Stimulated activated CD4-positive, alpha-beta T cell treated with anti-CD3 and anti-CD28 coated beads, Interleukin-2, amount 100 ng/mL, for 4 hours (primary cell): ENCODE data around the gene MAML3.

Source experiments
- DNase-seq: peaks from one replicate; pipeline ENCODE4 v3.0.0-alpha.2; 2020; ENCODE audit warnings: low read depth

MAML3 gene

GRCh38 chr4:140126261-140126660 lies 27.7 kb downstream of the MAML3 start:
- no peak for DNase-seq

DNA sequence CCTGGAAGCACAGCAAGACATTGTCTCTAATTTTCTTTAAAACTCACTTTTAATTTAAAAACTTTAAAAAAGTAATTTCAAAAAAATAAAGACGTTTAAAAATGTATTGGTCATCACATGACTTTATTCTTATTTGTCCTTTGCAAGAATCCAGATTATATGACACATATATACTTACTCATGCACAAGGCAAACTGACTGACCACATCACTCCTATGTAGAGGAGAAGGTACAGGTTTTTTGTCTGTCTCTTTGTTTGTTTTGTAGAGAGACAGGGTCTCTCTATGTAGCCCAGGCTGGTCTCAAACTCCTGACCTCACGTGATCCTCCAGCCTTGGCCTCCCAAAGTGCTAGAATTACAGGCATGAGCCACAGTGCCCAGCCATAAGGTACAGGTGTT lies 28.6 kb downstream of the MAML3 start:
- no peak for DNase-seq

- no peak for DNase-seq
Measured at GRCh38 chr4:140123666-140124377, 30.2 kb downstream of the MAML3 start.

DNA sequence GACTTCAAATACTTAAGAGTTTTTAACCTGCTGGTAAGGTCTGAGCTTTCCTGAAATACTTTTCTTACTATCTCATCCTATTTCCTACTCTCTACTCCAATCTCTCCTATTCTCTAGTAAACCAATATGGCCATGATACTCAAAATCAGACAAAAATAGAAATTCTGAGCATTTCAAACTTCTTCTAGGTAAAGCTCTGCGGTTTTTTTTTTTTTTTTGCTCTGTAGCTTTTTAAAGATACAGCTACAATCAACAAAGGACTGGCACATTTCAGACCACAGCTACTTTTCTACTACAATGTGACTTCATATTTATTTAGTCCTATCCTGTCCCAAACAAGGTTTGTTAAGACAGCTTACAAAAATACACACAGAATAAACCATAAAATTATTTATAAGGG lies 31.1 kb downstream of the MAML3 start:
- DNase-seq: no peak

GRCh38 chr4:140121646-140122045 lies 32.3 kb downstream of the MAML3 start:
- DNase-seq: no peak

- no peak for DNase-seq
Measured at GRCh38 chr4:140118931-140119640, 34.9 kb downstream of the MAML3 start.

DNA sequence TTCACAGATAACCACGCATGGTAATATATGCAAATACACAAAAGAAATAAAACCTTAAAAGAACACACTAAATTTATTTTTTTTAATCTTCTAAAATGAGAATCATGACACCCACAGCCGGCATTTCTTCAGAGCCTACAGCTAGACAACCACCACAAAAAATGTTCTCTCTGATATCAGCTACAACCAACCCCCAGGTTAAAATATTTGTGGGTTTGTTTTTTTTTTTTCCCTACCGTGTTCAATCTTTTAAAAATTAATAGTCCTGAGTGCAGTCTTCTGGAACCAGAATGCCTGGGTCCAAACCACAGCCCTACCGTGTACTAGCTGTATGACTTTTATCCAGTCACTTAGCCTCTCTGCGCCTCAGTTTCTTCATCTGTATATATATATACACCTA lies 36.0 kb downstream of the MAML3 start:
- DNase-seq: no peak

- no peak for DNase-seq
Measured at GRCh38 chr4:140116442-140117104, 37.4 kb downstream of the MAML3 start.

DNA sequence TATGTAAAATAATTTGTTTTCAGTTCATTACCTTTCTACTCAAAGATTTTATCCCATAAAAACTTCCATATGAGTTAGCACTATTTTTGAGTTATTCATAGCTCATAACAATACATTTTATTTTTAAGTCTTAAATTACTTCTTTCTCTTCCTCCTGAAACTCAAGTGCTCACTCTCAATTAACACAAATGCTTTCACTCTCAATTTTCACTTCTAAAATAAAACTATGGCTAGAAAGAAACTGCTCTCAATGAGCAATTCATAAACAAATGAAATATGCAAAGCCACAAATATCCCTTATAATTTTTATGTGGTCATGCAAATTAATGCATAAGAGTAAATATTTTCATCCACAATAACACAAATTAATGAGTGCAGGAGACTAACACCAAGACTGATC lies 38.8 kb downstream of the MAML3 start:
- DNase-seq: no peak

DNA sequence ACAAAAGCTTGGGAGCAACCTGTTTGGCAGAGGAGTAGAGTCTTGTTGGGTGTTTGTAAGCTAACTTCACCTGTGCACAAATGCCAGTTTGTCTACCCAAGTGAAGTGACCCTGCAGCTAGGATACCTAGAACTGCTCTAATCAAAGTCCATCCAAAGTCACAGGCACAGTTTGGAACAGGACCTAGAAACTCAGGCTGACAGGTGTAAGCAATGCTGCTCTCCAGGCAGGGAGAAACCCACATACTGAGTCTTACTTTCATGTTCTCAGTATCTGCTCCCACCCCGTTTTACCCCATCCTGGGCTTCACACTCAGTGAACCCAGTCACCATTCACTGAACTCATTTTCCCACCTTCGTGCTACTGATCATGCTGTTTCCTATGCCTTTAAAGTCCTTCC lies 40.3 kb downstream of the MAML3 start:
- DNase-seq: no peak

DNA sequence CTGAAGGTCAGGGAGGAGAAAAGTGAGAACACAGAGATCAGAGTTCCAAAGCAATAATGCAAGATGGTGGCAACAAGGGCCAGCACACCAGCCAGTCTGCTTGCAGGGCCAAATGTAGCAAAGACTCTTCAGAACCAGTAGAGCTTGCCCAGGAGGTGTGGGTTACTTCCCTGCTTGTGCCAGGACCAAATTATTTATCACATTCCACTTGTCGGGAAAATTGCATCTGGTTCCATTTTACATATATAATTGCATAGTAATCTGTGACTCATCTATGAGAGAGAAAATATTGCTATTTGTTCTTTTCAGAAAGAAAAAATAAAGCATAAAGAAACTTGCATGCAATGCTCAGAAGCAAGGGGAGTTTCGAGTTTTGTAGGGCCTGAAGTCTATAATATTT lies 41.4 kb downstream of the MAML3 start:
- no peak for DNase-seq

GRCh38 chr4:140111256-140111655 lies 42.7 kb downstream of the MAML3 start:
- no peak for DNase-seq

- DNase-seq: no peak
Measured at GRCh38 chr4:140110542-140111215, 43.3 kb downstream of the MAML3 start.

GRCh38 chr4:140109737-140110136 lies 44.2 kb downstream of the MAML3 start:
- DNase-seq: no peak

GRCh38 chr4:140109292-140109691 lies 44.7 kb downstream of the MAML3 start:
- DNase-seq: no peak

GRCh38 chr4:140108713-140109230 lies 45.2 kb downstream of the MAML3 start:
- DNase-seq: no peak

DNA sequence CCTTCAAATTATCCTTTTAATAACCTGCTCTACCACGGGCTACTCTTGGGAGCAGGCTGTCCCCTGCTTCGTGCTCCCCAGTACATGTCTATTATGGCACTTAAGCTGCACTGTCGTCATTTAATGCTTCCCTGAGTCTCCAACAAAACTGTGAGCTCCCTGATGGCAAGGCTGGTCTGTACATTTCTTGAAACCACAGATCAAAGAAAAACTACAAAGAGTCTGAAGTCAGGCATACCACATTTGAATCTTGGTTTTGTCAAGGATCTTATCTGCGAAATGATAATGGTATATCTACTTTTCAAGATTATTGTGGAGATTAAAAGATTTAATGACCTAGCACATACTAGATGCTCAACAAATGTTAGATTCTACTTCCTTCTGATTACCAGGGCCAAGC lies 45.7 kb downstream of the MAML3 start:
- DNase-seq: no peak

DNA sequence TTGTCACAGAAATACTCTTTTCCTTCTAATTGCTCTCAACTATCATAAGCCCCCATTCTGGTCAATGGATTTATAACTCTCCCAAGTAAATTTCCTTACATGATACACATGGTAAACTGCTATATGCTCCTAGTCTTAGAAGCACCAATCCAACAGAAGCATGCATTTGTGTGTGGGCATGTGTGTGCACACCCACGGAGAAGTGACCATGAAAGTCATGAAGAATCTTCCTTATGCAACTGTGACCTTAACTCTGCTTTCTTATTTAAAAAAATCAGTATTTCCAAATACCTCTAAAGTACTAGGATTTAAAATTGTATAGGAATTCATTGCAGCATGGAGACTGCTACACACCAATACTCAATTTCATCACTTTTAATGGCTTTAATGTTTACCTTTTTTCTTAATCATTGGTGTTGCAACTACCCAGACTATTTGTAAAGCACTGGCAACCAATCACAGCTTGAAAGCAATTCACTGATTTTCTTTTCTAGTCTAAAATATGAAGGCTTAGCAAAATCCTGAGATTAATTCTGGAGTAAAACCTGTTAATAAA lies 47.6 kb downstream of the MAML3 start:
- DNase-seq: no peak

DNA sequence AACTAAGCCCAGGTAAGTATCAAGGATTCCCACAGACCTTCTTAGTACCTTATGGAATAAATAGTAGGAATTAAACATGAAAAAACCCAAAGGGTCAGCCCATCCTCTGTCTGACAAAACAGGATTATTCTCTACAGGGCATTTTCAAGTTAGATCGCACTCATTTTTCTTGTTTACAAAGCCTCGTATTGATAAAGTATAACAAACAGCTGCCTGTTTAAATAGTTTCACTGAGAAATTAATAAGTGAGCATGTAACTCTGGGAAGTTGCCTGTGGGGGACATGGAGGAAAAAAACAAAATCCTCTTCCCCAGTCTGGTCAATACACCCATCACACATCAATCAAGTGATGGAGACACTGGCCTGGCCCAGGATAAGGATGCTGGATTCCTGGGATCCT lies 48.5 kb downstream of the MAML3 start:
- DNase-seq: no peak

- no peak for DNase-seq
Measured at GRCh38 chr4:140103676-140104075, 50.3 kb downstream of the MAML3 start.

DNA sequence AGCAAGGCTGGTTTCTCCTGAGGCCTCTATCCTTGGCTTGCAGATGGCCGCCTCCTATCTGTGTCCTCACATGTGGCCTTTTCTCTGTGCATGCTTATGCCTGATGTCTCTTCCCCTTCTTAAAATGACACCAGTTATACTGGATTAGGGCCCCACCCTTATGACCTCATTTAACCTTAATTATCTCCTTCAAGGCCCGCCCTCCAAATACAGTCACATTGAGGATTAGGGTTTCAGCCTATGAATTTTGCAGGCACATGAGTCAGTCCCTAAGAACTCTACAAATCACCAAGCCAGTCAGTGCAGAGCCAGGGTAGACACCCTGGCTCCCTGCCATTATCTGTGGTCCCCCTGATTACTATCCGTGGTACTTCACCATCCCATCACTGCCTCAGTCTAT lies 51.6 kb downstream of the MAML3 start:
- no peak for DNase-seq

GRCh38 chr4:140100771-140101170 lies 53.2 kb downstream of the MAML3 start:
- no peak for DNase-seq
